ENCODE data around the gene RTN4IP1.
"Not testable (repeated sequence)": the region's sequence is repeated elsewhere in the genome, so short reads cannot be mapped to it uniquely, and the experiment has no call there.

The RTN4IP1 gene

GRCh38 chr6:106629103-106629858, at the start of gene RTN4IP1, which contains the start of gene QRSL1:
Gene RTN4IP1, minus strand, starts transcription at chr6:106629498. Its CDS starts 477 bp downstream, at chr6:106629021.
Gene QRSL1, plus strand, starts transcription at chr6:106629578. Its CDS starts 104 bp downstream, at chr6:106629682.
- peak; percentile 84 for DNase-seq

DNA sequence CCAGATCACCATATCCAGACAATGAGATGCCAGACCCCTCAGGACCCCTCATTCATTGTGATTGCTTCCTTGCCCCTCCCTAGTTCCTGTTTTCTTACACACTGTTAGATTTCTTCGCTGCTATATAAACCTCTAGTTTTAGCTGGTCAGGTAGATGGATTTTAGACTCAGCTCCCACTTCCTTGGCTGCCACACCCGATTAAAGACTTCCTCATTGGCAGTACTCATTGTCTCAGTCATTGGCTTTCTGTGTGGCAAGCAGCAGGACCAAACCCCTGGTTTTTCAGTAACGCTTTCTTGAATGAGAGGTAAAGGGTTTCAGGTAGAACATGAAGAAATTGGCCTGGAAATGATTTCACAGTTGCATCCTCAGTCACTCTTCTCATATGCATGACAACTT, 48.0 kb upstream of the RTN4IP1 start:
- no peak for DNase-seq

DNA sequence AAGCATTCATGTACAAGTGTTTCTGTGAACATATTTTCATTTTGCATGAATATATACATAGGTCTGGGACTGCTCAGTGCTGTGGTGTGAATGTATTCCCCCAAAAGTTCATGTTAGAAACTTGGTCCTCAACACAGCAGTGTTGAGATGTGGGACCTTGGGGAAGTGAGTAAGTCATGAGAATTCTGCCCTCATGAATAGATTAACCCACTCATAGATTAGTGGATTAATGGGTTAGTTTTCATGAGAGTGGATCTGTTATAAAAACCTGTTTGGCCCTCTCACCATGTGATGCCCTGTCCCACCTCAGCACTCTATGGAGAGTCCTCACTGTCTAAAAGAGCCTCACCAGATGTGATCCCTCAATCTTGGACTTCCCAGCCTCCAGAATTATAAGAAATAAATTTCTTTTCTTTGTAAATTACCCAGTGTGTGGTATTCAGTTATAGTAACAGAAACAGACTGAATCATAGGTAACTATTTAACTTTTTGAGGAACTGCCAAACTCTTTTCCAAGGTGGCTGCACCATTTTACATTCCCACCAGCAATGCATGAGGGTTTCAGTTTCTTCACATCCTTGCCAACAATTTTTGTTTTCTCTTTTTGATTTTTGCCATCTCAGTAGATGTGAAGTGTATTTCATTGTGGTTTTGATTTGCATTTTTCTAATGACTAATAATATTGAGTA, 45.4 kb upstream of the RTN4IP1 start:
- DNase-seq, result no peak

DNA sequence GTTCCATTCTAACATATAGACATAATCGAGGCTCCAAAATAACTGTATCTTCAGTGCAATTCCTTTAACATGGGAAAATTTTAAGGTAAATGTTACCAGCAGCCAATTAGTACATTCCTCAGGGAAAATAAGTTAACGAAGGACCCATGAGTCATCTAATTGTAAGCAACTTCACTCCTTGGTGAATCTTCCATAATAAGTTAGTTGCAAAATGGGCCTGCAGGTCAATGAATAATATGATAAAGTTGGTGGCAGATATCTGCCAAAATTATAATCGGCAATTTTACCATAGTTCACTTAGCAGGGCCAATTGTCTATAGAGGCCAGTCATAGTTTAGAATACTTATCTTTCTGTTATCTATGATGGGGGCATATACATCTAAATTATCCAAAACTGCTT, 42.4 kb upstream of the RTN4IP1 start:
- no peak for DNase-seq

- DNase-seq, result peak; percentile 14
These were observed 40.9 kb upstream of the RTN4IP1 start for GRCh38 chr6:106670236-106670635.

GRCh38 chr6:106667022-106667402, 37.7 kb upstream of the RTN4IP1 start:
- no peak for DNase-seq

DNA sequence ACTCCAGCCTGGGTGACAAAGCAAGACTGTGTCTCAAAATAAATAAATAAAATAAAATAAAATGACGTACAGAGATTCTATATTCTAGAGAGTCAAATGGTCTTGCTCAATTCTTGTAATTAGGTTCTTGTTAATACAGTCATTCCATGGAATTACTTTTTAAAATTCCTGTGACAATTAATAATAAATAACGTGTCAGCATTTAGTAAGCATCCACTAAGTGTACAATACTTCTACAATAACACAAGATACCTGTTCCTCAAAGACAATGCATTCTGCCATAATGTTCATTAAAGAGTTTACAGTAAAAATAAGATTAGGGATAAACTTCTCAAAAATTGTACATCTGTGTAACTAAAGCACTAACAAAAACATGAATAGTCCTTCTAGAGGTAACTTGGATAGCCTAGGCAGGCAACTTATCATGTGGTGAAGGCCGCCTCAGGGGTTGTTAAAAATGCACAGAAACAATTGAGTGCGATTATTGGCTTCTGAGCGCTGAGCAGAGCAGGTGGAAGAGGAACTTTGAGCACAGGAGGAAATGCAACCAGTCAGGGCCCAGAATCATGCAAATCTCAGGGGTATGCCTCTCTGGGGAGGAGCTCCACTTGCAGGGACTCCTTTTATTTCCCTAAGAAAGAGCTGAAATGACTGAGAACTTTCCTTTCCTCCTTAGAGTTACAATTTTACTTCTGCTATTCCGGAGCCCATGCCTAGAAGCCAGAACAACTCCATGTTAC, 37.2 kb upstream of the RTN4IP1 start:
- DNase-seq, result no peak

DNA sequence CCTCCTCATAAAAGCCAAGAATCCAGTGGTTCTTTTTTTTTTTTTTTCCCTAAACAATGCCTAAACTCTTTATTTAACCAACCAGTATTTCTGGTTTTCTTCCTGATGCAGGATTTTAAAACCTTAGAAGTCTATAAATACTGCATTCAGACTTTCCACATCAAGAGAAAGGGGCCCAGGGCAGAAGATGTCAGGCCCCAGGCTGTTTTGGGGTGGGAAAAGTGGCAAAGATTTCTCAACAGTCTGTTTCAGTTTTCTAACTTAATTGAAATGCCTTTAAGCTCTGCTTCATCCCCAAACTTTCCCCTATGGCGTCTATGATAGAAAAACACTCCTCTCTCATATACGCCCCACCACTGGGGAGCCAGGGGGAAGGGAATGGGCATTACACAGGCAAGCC, 33.2 kb upstream of the RTN4IP1 start:
- no peak for DNase-seq

DNA sequence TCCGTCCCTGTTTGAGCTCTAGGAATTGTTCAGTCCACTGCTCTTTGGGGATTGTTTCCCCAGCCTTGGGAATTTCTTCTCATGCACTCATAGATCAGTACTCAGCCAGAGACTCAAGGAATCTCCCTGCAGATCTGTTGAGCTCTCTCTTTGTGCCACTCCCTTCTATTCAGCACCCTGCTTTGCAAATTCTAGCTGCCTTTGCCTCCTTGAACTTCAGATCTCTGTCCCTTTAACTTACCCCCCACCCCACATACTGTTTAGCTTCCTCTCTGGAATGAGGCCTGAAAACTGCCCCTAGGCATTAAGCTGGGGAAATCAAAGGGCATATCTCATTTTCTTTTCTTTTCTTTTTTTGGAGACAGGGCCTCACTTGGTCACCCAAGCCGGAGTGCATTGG, 30.6 kb upstream of the RTN4IP1 start:
- no peak for DNase-seq

DNA sequence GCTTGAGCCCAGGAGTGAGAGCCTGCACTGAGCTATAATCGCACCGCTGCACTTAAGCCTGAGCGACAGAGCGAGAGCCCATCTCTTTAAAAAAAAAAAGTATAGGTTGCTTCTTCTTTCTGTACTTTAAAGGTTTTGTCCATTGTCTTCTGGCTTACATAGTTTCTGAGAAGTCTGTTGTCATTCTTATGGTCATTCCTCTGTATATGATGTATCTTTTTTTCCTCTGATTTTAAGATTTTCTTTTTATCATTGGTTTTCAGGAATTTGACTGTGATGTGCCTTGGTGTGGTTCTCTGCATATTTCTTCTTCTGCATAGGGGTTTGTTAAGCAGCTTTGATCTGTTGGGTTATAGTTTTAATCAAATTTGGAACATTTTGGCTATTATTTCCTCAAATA, 29.2 kb upstream of the RTN4IP1 start:
- DNase-seq, result no peak

DNA sequence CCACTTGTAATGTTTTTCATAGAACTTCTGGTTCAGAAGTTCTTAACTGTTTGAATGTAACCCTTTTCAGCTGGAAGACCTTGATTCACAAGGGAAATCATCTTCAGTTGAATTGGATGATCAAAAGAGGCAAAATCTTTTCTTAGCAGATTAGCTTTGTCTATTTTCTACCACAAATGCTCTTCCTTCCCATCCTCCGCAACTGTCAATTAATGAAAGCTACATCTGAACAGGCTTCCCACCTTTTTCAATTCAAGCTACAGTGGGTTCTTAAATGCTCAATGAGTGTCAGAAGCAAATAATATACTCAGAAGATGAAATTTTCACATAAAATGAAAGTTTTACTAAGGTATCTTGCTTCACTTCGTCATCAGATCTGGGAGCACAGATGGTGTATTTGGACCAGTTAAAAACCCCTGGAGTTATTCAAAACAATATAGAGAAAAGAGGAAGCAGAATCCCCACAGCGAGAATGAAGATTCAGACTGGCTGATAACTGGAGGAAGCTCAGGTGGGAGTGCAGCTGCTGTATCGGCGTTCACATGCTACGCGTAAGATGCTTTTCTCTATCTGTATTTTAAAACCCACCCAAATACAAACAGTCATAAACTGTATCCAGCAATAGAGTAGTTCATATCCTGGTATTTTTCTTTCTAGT, 19.5 kb upstream of the RTN4IP1 start:
- DNase-seq, result no peak

- DNase-seq, result no peak
These were observed 13.8 kb upstream of the RTN4IP1 start for GRCh38 chr6:106643061-106643460.

DNA sequence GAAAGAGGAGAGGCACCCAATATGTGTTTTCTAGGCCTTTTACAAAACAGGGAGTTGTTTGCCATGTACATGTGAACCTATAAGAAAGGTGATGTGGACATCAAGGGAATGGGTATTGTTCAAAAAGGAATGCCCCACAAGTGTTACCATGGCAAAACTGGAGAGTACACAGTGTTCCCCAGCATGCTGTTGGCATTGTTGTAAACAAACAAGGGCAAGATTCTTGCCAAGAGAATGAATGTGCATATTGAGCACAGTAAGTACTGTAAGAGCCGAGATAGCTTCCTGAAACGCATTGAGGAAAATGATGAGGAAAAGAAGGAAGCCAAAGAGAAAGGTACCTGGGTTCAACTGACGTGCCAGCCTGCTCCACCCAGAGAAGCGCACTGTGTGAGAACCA, 13.2 kb upstream of the RTN4IP1 start:
- no peak for DNase-seq

GRCh38 chr6:106639812-106640211, 10.5 kb upstream of the RTN4IP1 start:
- DNase-seq, result no peak

GRCh38 chr6:106637717-106638341, 8.5 kb upstream of the RTN4IP1 start:
- DNase-seq, result no peak

GRCh38 chr6:106637051-106637716, 7.9 kb upstream of the RTN4IP1 start:
- DNase-seq, result no peak

- no peak for DNase-seq
These were observed 5.3 kb upstream of the RTN4IP1 start for GRCh38 chr6:106634565-106634964.

DNA sequence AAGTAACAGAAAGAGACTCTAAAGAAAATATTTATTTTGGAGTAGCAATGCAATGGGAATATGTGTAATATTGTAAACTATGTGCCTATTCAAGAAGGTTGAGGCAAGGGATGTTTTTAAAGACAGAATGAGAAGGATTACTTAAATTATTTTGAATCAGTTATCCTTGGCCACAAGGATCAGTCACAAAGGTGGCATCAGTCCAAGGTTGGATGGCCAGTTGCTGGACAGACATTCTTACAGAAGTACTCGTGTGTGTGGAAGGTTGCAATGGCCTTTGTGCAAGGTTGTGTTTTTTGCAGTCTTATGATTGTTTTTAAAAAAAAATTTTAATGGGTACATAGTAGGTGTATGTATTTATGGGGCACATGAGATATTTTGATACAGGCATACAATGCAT, 2.0 kb upstream of the RTN4IP1 start:
- DNase-seq, result no peak

DNA sequence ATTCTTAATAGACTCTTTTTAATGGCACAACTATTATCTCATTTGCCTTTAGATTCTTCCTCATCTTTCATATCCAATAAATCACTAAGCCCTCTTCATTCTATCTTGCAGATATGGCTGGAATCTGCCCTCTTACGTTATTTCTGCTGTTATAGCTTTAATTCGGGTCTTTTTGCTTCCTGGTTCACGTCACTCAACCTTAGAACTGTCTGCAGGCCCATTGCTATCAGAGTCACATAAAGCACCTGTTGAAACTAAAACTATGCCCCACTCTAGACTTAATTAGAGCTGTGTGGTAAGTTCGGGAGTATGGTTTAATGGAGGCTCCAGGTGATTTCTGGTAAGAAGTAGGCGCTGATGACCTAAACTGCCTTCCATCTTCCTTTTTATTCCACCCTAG, 1.1 kb upstream of the RTN4IP1 start:
- no peak for DNase-seq

DNA sequence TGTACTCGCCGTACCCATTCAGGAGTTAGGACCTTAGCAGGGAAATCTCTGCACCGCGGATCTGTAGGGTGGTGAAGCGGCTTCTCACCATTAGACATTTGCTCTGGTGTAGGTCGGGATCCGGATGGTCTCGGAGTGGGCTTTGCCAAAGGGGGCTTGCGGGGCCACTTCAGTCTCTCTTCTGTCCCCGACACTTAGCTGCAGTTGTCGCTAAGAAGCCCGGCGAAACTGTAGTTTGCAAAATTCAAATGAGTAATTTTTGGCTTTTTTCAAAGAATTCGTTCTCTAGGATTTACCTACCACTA, 513 bp upstream of the RTN4IP1 start:
- DNase-seq, result no peak

- DNase-seq, result no peak
These were observed 618 bp downstream of the RTN4IP1 start for GRCh38 chr6:106628658-106629102.

GRCh38 chr6:106627760-106628159, 1.5 kb downstream of the RTN4IP1 start:
- DNase-seq, result not testable (repeated sequence)

Data from NCI-H2171 (cell line).